ENCODE measurements around the gene RBM38. TPM values are rescaled to one million over a fixed set of nuclear protein-coding genes. Genes with fewer than 3 reads are reported as not detected.
A peak's percentile ranks its signal among the peaks of the same experiment; 100 is the strongest.
"Not testable (repeated sequence)": the region's sequence is repeated elsewhere in the genome, so short reads cannot be mapped to it uniquely, and the experiment has no call there.

RBM38 gene
- polyA plus RNA-seq, 2 of the 4 experiments (the other 2 are of a cell fraction): 6.6 to 14.2 TPM

DNA sequence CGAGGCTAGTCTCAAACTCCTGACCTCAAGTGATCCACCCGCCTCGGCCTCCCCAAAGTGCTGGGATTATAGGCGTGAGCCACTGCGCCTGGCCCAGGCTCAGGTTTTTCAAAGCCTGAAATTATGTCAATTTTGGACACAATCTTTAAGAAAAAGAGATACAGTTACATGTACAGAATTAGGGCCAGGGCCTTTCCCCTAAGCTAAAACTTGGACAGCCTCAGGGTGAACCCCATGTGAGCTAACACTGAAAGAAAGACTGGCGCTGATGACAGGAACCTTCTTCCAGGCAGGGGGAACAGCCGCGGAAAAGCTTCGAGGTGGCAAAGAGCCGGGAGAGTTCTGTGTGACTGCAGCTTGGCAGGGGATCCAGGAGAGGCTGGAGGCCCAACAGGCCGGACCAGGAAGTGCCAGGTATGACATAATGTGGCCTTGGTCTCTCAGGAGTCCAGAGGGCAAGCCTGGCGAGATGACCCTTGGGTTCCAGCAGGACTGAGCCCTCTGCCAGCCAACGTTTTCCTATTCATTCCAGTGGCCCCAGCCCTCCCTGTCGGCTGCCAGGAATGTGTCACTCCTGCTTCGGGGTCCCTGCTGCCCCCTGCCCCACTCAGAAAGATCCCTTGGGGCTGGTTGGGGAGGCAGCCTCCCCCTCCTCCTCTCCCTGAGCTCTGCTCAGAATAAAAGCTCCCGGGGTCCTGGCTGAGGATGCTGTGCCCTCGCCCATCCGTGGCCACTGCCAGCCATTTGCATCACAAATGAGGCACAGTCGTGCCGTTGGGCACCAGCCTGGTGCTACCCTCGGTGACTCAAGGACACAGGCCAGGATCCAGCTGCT, 37.3 kb downstream of the RBM38 start:
- Histone ChIP-seq H3K9me3 (no peaks in the 10 kb centered on the region), H3K4me1 (no peaks in the 10 kb centered on the region), H3K4me3 (no peak overlapping the region), H3K27ac (no peak overlapping the region), H3K4me2 (no peak overlapping the region)
- ChIA-PET POLR2A (no interaction called here), CTCF (interaction anchor here (0.7 to 1.2 kb wide), 3 partner anchors 10 to 51 kb away, joined by 3 to 6 read pairs (median 3); no protein-coding TSS in a partner anchor)
- TF ChIP-seq EHF (CRISPR knock-in tag; IDR thresholded peaks at IDR 0.05): no peak
- TF ChIP-seq ZSCAN20 (CRISPR knock-in tag; IDR thresholded peaks at IDR 0.05): no peak
- TF ChIP-seq RARB (CRISPR knock-in tag; IDR thresholded peaks at IDR 0.05): no peak
- ATAC-seq (no peak), DNase-seq (ENCODE audit: low read depth in 1 of 2, low spot score in 1 of 2) (no peak), FAIRE-seq (no peak)
- 86% methylated on average over 15 of the region's 21 CpGs for WGBS (ENCODE audit: missing lambda C conversion rate)

DNA sequence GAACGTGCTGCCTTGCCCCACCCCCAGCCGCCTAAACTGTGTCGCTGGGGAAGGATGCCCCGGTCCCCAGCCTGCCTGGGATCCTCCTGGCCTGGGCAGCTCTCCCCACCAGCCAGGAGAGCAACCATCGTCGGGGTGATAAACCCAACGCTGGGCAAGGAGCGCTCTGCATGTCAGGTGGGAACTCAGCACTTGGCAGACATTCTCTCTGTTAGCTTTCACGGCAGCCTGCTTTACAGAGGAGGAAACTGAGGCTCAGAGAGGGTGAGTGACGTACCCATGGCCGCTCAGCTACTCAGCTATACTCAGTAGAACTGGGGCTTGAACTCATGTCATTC, 37.9 kb downstream of the RBM38 start:
- Histone ChIP-seq H3K9me3 (no peaks in the 10 kb centered on the region), H3K4me1 (no peaks in the 10 kb centered on the region), H3K4me2 (no peak overlapping the region), H3K27ac (no peak overlapping the region), H3K4me3 (no peak overlapping the region)
- ChIA-PET CTCF (interaction anchor here (0.7 to 1.0 kb wide), 2 partner anchors 13 to 50 kb away, joined by 3 read pairs; no protein-coding TSS in a partner anchor), POLR2A (no interaction called here)
- no peak for DNase-seq (ENCODE audit: low read depth in 1 of 2, low spot score in 1 of 2)
- no peak for TF ChIP-seq BHLHE40 (IDR thresholded peaks at IDR 0.05; ENCODE audit: low read depth, low read length)
- no peak for TF ChIP-seq HDAC2 (IDR thresholded peaks at IDR 0.05)
- TF ChIP-seq FOXS1 (CRISPR knock-in tag; IDR thresholded peaks at IDR 0.05): no peak
- TF ChIP-seq TFCP2L1 (CRISPR knock-in tag; IDR thresholded peaks at IDR 0.05): no peak
- no peak for FAIRE-seq
- no peak for ATAC-seq
- WGBS (ENCODE audit: missing lambda C conversion rate): 80% methylated on average over 10 of the region's 11 CpGs

GRCh38 chr20:57429580-57430200, 38.5 kb downstream of the RBM38 start:
- DNase-seq (ENCODE audit: low read depth in 1 of 2, low spot score in 1 of 2) (peak in 1 of 2 experiments; percentile 44), ATAC-seq (peak; percentile 35 to 53; a peak in 5 of 6 replicates), FAIRE-seq (no peak)
- no peak for TF ChIP-seq ELK1 (IDR thresholded peaks at IDR 0.05; ENCODE audit: low read depth, low read length)
- TF ChIP-seq, protein P1, sequence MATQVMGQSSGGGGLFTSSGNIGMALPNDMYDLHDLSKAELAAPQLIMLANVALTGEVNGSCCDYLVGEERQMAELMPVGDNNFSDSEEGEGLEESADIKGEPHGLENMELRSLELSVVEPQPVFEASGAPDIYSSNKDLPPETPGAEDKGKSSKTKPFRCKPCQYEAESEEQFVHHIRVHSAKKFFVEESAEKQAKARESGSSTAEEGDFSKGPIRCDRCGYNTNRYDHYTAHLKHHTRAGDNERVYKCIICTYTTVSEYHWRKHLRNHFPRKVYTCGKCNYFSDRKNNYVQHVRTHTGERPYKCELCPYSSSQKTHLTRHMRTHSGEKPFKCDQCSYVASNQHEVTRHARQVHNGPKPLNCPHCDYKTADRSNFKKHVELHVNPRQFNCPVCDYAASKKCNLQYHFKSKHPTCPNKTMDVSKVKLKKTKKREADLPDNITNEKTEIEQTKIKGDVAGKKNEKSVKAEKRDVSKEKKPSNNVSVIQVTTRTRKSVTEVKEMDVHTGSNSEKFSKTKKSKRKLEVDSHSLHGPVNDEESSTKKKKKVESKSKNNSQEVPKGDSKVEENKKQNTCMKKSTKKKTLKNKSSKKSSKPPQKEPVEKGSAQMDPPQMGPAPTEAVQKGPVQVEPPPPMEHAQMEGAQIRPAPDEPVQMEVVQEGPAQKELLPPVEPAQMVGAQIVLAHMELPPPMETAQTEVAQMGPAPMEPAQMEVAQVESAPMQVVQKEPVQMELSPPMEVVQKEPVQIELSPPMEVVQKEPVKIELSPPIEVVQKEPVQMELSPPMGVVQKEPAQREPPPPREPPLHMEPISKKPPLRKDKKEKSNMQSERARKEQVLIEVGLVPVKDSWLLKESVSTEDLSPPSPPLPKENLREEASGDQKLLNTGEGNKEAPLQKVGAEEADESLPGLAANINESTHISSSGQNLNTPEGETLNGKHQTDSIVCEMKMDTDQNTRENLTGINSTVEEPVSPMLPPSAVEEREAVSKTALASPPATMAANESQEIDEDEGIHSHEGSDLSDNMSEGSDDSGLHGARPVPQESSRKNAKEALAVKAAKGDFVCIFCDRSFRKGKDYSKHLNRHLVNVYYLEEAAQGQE (IDR thresholded peaks at IDR 0.05): peak; percentile 54; the same call in 1 of the 2 replicates
- no peak for TF ChIP-seq CTCF (IDR thresholded peaks at IDR 0.05)
- WGBS (ENCODE audit: missing lambda C conversion rate): 43% methylated on average over 7 of the region's 7 CpGs
- no peak overlapping the region for H3K27ac ChIP-seq
- no peak overlapping the region for H3K4me3 ChIP-seq
- no peaks in the 10 kb centered on the region for H3K4me1 ChIP-seq
- ChIA-PET POLR2A (interaction anchor here (0.7 kb wide), 1 partner anchor 11 kb away, joined by 3 read pairs; no protein-coding TSS in a partner anchor), CTCF (interaction anchor here (1.0 to 1.4 kb wide), 2 partner anchors 13 to 48 kb away, joined by 3 to 4 read pairs; no protein-coding TSS in a partner anchor)
- no peak overlapping the region for H3K4me2 ChIP-seq
- H3K9me3 ChIP-seq: no peaks in the 10 kb centered on the region

DNA sequence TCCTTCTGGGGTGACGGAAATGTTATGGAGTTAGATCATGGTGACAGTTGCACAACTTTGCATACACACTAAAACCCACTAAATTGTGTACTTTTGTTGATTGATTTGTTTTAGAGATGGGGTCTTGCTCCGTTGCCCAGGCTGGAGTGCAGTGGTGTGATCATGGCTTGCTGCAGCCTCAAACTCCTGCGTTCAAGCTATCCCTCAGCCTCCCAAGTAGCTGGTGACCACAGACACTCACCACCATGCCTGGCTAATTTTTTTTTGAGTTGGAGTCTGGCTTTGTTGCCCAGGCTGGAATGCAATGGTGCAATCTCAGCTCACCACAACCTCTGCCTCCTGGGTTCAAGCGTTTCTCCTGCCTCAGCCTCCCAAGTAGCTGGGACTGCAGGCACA, 39.0 kb downstream of the RBM38 start:
- 84% methylated on average over 4 of the region's 4 CpGs for WGBS (ENCODE audit: missing lambda C conversion rate)
- ChIA-PET CTCF (interaction anchor here (1.4 kb wide), 1 partner anchor 48 kb away, joined by 4 read pairs; no protein-coding TSS in a partner anchor), POLR2A (interaction anchor here (0.7 kb wide), 1 partner anchor 11 kb away, joined by 3 read pairs; no protein-coding TSS in a partner anchor)
- DNase-seq (ENCODE audit: low read depth in 1 of 2, low spot score in 1 of 2); H3K4me1 ChIP-seq; H3K4me3 ChIP-seq; H3K27ac ChIP-seq; H3K9me3 ChIP-seq; ATAC-seq; H3K4me2 ChIP-seq; FAIRE-seq: not testable (repeated sequence)
